ENCODE measurements around the gene COL5A2.

The COL5A2 gene

GRCh38 chr2:189146553-189146952 is 33.0 kb downstream of the COL5A2 start:
- DNase-seq, result no peak

- DNase-seq, result no peak
Measured at GRCh38 chr2:189144700-189145211, 34.8 kb downstream of the COL5A2 start.

DNA sequence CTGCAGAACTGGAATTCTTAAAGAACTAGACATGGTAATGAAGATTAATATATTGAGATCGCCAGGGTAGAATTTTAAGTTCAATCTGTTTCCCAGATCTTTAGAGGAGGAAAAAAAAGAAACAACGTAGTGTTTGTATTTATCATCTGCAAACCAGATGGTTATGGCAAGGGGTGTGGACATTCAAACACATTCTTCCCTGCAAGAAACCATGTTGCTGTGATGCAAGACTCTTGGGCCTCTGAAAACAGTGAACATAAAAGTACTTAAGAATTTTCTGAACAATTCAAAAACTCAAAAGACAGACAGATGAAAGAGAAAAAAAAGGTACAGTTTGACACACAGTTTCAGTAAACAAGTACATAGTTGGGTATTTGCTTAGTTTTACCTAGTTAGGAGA is 35.6 kb downstream of the COL5A2 start:
- DNase-seq, result no peak

- DNase-seq, result no peak
Measured at GRCh38 chr2:189142893-189143759, 36.4 kb downstream of the COL5A2 start.

DNA sequence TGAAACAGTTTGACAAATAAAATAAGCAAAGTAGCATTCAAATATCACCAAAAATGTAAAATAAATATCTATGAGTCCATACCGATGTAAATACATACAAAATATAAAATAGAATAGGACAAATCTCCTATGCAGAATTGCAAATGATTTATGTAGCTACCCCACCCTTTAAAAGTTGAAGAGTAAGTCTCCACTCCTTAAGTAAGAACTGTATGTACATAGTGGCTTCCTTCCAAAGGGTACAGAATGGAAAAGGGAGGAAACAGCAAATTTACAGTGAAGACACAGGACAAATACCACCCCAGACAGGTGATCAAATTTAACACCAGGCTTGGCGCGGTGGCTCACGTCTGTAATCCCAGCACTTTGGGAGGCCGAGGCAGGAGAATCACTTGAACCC is 40.8 kb downstream of the COL5A2 start:
- DNase-seq, result no peak

DNA sequence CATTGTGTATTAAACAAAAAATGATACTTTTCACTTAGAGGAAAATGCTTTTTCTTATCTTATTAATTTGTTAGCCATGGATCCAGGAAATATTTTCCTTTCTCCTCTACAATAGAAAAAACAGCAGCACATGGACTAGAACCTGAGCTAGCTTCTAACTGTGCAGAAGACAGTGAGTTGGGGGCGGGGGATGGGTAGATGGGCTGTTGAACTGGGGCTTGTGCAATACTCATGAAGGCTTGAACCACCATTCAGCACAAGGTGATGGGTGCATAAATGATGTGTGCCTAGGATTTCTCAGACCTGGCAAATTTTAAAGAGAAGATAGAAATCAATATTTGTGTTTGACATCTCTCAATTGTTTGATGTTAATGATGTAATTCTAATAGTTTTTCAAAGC is 42.0 kb downstream of the COL5A2 start:
- no peak for DNase-seq

GRCh38 chr2:189134485-189134884 is 45.1 kb downstream of the COL5A2 start:
- no peak for DNase-seq

DNA sequence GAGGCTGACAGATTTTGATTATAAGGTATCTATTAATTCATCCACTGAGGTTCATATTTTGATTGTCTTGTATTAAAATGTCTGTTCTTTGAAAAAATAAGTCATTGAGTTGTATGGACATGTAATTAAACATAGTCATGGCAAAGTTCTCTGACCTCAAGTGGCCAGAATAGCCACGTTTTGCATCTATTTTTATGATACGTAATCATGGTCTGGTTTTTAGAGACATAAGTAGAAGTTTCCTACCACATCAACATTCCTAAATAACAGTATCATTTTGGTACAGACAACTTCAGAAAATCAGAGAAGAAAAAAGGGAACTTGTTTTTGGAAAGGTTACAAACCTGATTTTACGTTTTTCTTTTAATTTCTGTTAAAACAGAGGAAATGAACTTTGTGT is 47.6 kb downstream of the COL5A2 start:
- no peak for DNase-seq

DNA sequence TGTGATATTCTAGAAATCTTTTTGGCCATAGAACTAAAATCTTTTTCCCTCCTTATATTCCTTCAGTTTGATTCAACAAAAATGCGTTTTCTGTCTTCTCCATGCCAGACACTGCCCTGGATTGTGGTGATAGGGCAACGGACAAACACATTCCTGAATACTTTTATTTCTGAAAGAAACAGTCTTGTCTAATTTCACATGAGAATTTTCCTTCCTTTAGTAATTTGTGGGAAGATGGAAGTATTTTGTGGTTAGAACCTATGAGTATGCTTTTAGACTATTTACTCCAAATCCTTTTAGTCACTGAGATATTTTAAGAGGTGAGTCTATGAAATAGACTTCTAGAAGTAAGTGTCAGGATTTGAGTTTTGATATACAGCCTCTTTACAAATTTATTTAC is 49.6 kb downstream of the COL5A2 start:
- DNase-seq, result no peak

DNA sequence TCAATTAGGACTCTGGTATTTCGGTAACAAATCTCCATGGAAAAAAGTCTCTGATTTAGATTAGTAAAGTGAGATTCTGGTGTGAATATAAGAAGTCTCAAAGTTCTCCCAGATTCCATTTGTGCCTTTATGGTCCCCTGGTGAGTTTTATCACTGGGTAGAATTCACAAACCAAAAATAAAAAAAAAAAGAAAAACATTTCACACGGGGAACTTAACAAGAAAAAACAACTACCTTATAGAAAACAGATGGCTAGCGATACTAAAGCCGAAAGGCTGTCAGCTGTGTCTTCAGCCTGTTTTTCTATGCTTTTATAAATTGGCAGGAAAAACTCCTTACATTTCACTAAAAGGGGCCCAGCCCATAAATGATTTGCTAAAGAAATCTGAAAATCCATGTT is 50.6 kb downstream of the COL5A2 start:
- DNase-seq, result no peak

- no peak for DNase-seq
Measured at GRCh38 chr2:189127756-189128155, 51.8 kb downstream of the COL5A2 start.

GRCh38 chr2:189125195-189125594 is 54.4 kb downstream of the COL5A2 start:
- no peak for DNase-seq

DNA sequence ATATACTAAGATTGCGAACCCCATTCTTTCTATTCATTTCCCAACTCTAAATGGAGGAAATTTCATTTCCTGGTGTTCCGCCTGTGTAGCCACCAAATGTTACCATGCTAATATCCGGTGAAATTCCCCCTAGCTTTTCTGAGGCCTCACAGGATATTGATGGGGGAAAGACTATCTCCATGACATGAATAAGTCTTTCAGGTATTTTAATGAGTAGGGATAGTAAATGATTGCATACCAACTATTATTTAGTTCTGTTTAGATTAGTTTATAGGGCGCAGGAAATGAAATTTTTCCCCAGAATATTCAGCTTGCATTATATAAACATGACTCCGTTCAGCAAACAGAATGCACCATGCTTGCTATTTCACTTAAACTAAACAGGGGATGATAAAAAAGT is 55.4 kb downstream of the COL5A2 start:
- no peak for DNase-seq

GRCh38 chr2:189118386-189118785 is 61.2 kb downstream of the COL5A2 start:
- DNase-seq, result no peak

GRCh38 chr2:189116979-189117378 is 62.6 kb downstream of the COL5A2 start:
- no peak for DNase-seq

- DNase-seq, result no peak
Measured at GRCh38 chr2:189116087-189116486, 63.5 kb downstream of the COL5A2 start.

DNA sequence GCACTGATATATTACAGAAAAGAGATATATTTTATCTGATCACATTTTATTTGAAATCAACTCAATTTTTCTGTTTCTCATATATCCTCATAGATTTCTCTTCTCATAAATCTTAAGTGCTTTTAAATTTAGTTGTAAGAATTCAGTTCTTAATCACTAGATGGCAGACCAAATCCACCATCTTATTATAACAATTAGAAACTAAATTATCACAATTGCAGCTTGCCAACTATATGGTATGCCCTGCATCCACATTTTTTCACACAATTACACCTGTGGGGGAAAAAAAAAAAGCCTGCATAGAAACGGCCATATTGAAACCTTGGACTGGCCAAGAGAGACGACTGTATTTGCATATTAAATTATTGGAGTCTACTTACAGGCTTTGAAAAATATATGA is 64.4 kb downstream of the COL5A2 start:
- peak in 1 of 2 donors; percentile 35 for DNase-seq

DNA sequence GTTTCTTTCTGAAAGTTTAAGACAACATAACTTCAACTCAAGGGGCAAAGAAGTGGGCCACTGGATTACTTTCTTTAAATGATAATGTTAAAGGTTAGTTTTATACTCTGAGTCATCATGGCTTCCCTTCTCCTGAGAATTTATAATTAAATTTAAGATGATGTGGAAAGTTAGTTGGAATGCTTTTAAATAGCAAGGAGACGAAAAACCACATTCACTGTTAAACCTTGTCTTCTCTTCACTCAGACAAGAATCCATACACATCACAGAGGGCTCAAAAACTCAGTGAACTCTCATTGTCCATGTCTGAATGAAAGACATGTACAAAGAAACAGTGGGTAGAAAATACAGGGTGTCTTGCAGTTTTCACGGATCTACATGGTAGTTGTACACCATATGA is 65.6 kb downstream of the COL5A2 start:
- no peak for DNase-seq

DNA sequence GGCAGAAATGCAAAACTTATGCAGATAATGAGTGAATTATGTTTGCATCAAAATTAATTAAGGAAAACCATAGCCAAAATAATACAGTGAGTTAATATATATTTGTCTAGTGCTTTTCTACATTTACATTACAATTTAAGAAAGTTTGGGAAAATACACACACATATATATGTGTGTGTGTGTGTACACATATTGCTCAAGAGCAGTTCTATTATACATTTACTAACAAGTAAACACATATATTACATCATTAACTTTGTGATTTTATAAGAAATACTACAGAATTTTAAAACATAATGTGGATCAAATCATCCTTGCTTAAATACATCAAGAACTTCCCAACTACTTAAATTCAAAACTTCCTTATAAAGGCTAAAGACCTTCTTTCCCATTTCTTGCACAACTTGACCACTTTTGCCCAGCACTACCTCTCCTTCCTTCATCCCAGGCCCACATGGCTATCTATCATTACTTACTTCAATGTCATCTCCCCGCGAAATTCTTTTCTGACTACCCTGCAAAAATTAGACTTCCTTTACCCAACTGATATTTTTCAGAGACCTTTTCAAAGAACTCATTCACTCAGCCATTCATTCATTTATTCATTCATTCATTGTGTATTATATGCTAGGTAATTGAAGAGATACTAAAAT is 68.4 kb downstream of the COL5A2 start:
- no peak for DNase-seq

DNA sequence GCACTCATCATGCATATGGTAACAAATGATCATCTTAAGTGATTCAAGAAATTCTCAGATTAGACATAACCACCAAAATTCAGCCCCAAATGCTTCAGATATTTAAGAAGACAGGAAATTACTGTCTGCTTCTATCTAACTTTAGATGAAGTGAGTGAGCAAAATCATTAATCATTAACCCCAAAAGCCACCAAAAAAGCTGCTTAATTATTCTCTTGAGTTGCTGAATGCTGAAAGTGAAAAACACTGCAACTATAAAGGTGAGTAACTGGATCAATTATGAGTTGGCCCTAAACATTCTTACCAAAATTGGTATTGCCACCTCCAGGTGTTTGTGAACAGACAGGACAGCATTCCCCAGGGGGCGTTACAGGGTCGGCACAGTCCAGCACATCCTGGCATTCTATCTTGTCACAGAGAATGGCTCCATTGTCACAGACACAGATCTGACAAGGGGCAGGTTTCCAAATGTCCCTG is 69.6 kb downstream of the COL5A2 start:
- no peak for DNase-seq

- DNase-seq, result no peak
Measured at GRCh38 chr2:189104934-189105333, 74.6 kb downstream of the COL5A2 start.

- DNase-seq, result no peak
Measured at GRCh38 chr2:189102735-189103134, 76.8 kb downstream of the COL5A2 start.

DNA sequence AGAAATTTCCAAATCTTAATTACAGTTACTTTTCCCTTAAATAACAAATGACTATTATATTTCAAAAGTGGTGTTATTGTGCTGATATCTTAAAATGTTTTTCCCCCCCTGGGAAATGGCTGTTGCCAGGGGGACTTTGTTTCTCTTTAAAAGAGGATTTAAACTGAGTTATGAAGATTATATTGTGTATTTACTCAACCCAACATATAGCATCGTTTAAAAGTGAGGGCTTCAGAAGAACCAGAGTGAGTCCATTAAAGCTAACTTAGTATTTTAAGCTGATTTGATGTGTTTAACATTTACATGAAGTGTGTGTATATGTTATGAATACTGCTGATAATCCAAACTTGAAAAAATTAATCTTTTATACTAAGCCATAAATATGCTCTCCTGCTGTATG is 81.6 kb downstream of the COL5A2 start:
- DNase-seq, result no peak

Measured in hippocampal formation (tissue), 2 donors.